GM21390 (cell line): Measurements from ENCODE around the gene ANKRD12.
A peak's percentile ranks its signal among the peaks of the same experiment; 100 is the strongest.
"Not testable (repeated sequence)": the region's sequence is repeated elsewhere in the genome, so short reads cannot be mapped to it uniquely, and the experiment has no call there.

Source experiments
- ATAC-seq: cut with Tn5 transposase; IDR thresholded peaks from one replicate; pipeline ENCODE4 v1.9.1; 2021; ENCODE audit not compliant: unreplicated experiment

ANKRD12 gene

GRCh38 chr18:9136315-9137155, at the start of gene ANKRD12:
TSS of gene ANKRD12 (plus strand) at chr18:9136781. CDS start at chr18:9182433, 45,652 bp downstream.
- ATAC-seq, result peak; percentile 61

DNA sequence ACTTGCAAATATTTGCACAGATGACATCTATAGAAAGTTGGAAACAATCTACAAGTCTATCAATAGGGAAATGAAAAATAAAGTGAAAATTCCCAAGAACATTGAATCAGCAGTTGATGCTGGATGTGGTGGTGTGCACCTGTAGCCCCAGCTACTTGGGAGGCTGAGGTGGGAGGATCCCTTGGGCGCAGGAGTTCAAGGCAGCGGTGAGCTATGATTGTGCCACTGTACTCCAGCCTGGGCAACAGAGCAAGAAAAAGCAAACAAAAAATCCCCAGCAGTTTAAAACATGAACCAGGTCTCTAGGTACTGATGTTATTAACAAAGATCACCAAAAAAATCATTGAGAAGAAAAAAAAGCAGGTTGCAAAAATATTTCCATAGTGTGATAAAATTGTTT, 49.4 kb upstream of the ANKRD12 start:
- ATAC-seq, result no peak

DNA sequence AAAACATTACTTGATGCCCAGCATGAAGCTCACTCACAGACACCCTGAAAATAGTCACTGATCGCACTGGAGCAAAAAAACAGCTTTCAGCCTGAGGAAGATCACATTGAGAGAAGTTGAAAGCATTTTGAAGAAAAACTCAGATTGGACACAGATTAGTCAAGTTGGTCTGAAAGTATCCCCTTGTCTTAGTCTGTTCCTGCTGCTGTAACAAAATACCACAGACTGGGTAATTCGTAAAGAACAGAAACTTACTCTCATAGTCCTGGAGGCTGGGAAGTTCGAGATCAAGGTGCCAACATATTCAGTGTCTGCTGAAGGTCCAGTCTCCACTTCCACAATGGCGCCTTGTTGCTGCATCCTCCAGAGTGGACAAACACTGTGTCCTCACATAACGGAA, 48.3 kb upstream of the ANKRD12 start:
- no peak for ATAC-seq

- ATAC-seq, result not testable (repeated sequence)
These were observed 47.9 kb upstream of the ANKRD12 start for GRCh38 chr18:9088727-9089126.

- ATAC-seq, result no peak
These were observed 46.0 kb upstream of the ANKRD12 start for GRCh38 chr18:9090578-9090977.

GRCh38 chr18:9091066-9091476, 45.5 kb upstream of the ANKRD12 start:
- no peak for ATAC-seq

DNA sequence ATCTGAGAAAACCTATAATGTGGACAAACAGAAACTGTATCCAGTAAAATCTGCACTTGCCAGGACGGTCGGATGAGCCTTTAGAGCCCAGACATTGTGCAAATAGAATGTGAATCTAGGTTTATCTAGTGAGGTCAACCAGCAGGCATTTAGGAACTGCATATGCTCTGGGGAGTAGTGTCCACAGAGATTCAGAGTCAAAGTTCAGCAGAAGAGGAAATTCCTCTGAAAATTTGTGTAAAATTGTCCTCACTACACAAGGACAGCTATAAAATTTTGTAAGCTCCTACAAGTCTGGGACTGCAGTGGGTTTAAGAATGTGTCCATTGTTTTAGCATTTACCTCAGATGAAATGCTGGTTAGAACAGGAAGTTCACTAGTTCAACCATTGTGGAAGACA, 43.9 kb upstream of the ANKRD12 start:
- no peak for ATAC-seq

DNA sequence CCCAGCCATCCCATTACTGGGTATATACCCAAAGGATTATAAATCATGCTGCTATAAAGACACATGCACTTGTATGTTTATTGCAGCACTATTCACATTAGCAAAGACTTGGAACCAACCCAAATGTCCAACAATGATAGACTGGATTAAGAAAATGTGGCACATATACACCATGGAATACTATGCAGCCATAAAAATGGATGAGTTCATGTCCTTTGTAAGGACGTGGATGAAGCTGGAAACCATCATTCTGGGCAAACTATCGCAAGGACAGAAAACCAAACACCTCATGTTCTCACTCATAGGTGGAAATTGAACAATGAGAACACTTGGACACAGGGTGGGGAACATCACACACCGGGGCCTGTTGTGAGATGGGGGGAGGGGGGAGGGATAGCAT, 43.5 kb upstream of the ANKRD12 start:
- not testable (repeated sequence) for ATAC-seq

DNA sequence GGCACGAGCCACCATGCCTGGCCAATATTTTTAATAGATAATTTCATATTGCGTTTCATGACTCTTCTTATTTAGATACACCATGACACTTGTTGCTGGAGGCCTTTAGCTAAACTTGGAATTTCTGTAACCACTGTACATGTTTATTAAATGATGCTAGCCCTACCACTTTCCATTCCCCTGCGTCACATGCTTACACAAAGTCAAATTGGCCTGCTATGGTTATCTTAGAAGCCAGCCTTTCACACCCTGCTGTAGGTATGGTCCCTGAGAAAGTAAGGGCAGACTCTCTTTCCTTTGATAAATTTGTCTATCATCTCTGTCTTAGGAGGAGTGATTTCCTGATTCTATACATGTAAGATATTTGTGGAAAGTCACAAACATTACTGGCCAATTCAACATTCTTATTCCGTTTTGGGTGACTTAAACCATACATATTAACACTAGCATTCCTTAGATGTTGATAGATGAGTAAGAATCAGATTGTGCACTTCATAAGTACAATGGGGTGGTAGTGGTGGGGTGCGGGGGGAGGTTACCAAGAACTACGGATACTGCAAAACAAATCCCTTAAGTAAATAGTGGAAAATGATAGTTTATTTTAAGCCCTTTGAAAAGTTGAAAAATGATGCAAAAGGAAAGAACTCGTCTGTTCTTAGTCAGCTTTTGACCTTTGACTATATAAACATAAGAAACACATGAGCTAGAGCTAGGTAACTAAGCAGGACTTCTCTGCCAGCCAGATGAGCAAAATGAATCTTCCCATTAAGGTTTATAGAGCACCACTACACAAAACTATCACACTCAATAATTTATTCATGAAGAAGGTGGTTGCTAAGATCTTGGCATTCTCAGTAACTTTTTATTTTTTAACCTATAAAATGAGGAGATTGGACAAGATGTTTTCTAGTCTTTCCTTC, 42.0 kb upstream of the ANKRD12 start:
- ATAC-seq, result no peak

DNA sequence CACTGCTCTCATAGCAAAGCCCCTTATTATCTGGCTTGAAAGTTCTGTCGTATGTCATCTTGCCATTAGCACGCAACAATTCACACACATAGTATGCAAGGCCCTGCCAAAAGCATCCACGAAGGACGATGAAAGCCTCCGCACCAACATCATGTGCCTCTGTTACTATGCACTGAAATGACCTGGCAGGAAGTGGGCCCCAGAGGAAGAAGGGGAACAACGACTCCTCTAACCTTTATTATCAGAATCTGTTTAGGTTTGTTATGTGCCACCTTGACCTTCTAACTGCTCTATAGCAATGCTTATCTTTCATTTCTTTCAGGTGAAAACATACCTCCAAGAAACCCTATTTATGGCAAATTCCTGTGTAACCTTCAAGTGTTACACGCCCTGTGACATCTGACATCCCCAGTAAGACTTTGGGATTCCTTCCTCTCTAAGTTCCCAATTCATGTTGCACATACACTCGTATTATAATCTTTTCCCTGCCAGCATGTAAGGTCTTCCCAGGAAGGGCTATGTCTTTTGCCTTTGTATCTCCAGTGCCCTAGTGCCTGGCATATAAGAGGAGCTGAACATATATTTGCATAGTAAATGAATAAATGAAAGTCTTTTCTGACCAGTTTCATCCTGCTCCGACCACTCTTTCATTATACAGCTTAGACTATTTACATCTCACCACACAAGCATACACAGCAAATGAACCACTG, 41.1 kb upstream of the ANKRD12 start:
- ATAC-seq, result peak; percentile 93

DNA sequence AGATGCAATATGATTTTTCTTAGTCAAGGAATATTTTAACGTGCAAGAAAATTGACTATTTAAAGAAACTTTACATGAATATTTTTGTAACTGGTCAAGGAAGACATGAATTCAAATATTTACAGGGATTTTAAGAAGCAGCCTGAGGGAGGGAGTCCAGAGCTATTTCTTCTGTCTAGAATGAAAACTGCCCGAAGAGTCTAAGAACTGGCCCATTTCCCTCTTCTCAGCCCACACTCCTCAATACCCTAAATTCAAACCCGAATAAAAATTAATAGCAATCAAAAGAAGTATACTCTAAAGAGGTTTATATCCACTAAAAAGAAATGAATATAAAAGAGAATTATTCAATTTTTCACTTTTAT, 40.6 kb upstream of the ANKRD12 start:
- no peak for ATAC-seq

- ATAC-seq, result no peak
These were observed 39.9 kb upstream of the ANKRD12 start for GRCh38 chr18:9096685-9097084.

DNA sequence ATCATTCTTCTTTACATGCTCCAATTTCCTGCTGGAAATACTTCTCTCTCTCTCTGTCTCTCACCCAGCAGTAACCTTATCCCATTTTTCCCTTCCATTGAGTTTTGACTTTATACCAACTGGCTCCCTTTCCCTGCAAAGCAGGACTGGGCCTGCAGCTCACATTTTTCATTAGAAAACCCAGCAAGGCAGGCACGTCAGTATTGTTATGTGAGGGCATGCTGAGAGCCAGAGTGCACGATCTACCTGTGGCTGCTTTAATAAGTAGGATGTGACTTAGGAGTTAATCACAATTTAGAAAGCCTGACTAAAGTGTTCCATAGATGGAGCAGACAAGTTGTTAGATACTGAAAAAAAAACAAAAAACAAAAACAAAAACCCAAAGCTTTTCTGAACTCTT, 39.2 kb upstream of the ANKRD12 start:
- no peak for ATAC-seq

DNA sequence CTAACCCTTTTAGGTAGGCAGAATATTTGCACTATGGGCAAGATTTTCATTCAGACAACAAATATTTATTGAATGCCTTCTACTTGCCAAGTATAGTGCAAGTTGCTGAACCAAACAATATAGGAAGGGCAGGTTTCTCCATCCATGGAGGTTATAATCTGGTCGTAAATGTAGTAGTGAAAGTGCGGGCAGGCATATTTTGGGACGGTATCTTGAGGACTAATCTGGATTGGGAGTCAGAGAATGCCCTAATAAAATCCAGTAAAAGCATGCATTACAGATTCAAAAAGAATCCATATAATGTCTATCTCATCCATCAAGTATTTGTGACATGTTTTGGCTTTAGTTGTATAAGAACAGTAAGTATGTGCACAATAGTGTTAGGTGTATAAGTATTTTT, 35.8 kb upstream of the ANKRD12 start:
- no peak for ATAC-seq

DNA sequence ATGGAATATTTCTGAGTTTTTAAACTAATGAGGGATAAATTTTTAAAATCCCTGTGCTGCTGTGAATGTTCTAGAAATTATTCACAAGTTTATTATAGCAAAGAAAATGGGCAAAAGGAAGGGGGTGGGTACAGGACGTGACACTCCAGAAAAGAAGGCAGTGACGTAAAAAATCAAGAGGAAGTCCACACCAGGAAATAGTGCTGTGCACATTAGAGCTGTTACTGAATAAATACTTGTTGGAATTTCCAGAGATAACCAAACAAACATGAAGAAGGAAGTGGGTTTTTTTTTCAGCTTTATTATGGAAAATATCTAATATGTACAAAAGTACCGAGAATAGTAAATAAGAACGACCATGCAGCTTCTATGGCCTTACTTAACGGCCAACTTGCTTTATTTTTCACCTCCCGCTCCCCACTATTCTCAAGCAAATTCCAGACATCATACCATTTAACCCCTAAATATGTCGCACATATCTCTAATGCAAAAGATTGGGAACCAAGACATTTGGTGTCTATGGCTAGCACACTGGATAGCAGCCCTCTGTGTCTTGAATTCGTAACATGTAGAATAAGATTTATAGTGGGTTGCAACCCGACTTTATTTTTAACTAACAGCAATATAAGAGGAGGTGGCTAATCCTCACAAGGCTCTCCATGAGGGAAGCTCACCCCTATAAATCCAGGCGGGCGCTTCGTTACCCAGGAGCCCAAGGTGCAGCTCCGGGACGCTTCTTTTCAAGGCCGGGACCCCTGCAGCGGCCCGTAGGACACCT, 34.7 kb upstream of the ANKRD12 start:
- ATAC-seq, result peak; percentile 6

- ATAC-seq, result peak; percentile 91
These were observed 33.8 kb upstream of the ANKRD12 start, which contains the start of gene NDUFV2 for GRCh38 chr18:9102508-9103375. TSS of gene NDUFV2 (plus strand) at chr18:9102699. CDS start at chr18:9102744, 45 bp downstream.

GRCh38 chr18:9103376-9103873, 33.2 kb upstream of the ANKRD12 start:
- no peak for ATAC-seq

DNA sequence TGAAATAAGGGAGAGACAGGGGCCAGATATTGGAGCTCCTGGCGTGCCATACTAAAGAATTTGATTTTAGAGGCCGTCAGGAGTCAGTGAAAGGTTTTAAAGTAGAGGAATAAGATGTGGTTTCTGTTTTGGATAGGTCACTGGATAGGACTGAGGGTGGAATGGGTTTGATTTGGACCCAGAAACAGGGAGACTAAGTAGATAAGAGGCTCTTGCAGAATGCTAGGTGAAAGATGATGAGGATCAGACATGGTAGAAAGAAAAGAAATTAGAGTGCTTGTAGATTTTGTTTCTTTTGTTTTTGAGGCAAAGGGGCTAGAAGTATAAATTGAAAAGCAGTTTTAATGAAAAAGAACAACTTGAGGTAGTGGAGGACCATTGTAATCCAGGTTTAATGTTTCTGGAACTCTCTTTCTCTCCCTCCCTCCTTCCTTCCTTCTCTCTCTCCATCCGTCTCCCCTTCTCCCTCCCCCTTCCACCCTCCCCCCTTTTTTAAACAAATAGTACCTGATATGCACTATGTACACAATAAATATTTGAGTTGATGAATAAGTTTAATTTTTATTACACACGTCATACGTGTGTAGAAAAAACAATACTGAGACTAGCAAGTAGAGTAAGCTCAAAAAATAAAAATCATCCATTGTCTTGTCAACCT, 32.2 kb upstream of the ANKRD12 start:
- no peak for ATAC-seq

- ATAC-seq, result no peak
These were observed 31.2 kb upstream of the ANKRD12 start for GRCh38 chr18:9105420-9105819.
